OCI-LY7 (cell line): ENCODE data around the gene MAP2K1. TPM values are rescaled to one million over a fixed set of nuclear protein-coding genes. Genes with fewer than 3 reads are reported as not detected.

Experiments
- BruUV-seq: library from RNA; stranded (reverse); fragments of 400-500 nt; replicated peaks from 2 replicates; lab custom pipeline; 2021; lab: Mats Ljungman, UMichigan
- CTCF ChIA-PET: fragments of 300-600 bp; sonication (Branson Sonifier 250); formaldehyde crosslinking; loops from one replicate; lab custom pipeline; 2022; ENCODE audit warnings: antibody characterized with exemption; ENCODE audit not compliant: unreplicated experiment; lab: Charles Lee
- POLR2A ChIA-PET: fragments of 300-600 bp; sonication (Branson Sonifier 250); formaldehyde crosslinking; loops from one replicate; lab custom pipeline; 2022; ENCODE audit warnings: antibody characterized with exemption; lab: Charles Lee
- DNase-seq: peaks from one replicate; pipeline ENCODE4 v3.0.0-alpha.2; 2015; ENCODE audit warnings: low spot score
- H2AFZ ChIP-seq: fragments of 200-600 bp; sonication (generic), shearing (Covaris generic); 2 replicates; pipeline ENCODE4 v1.6.1; 2014; ENCODE audit warnings: mild to moderate bottlenecking, antibody characterized with exemption, low read length, moderate library complexity
- H3K27ac ChIP-seq: fragments of 200-600 bp; sonication (generic); 2 replicates; pipeline ENCODE4 v1.5.1; 2014; ENCODE audit warnings: mixed run types, low read depth, mild to moderate bottlenecking, moderate library complexity, low read length, inconsistent platforms; ENCODE audit not compliant: poor library complexity, severe bottlenecking
- H3K36me3 ChIP-seq: fragments of 200-600 bp; sonication (generic); 2 replicates; pipeline ENCODE4 v1.6.1; 2014; ENCODE audit warnings: mild to moderate bottlenecking, antibody characterized with exemption, low read length, moderate library complexity, mixed read lengths; ENCODE audit not compliant: insufficient read depth
- H3K4me1 ChIP-seq: fragments of 200-600 bp; sonication (generic); 2 replicates; pipeline ENCODE4 v1.5.1; 2014; ENCODE audit warnings: mild to moderate bottlenecking, low read length; ENCODE audit not compliant: insufficient read depth, poor library complexity, severe bottlenecking
- H3K4me2 ChIP-seq: fragments of 200-600 bp; sonication (generic); 2 replicates; pipeline ENCODE4 v1.6.1; 2014; ENCODE audit warnings: mild to moderate bottlenecking, low read length
- H3K4me3 ChIP-seq: fragments of 200-600 bp; sonication (generic); 2 replicates; pipeline ENCODE4 v1.5.1; 2014; ENCODE audit warnings: mild to moderate bottlenecking, low read depth, low read length; ENCODE audit not compliant: poor library complexity, severe bottlenecking
- H3K79me2 ChIP-seq: fragments of 200-600 bp; sonication (generic); 2 replicates; pipeline ENCODE4 v1.6.1; 2016; ENCODE audit warnings: low read depth, mild to moderate bottlenecking, low read length, moderate library complexity, mixed read lengths; ENCODE audit not compliant: insufficient read depth
- H3K9me2 ChIP-seq: fragments of 200-600 bp; sonication (generic); 2 replicates; pipeline ENCODE4 v1.6.1; 2016; ENCODE audit warnings: mild to moderate bottlenecking, low read length, mixed read lengths; ENCODE audit not compliant: insufficient read depth
- H3K9me3 ChIP-seq: fragments of 200-600 bp; sonication (generic); 2 replicates; pipeline ENCODE4 v1.6.1; 2014; ENCODE audit warnings: mild to moderate bottlenecking, mixed run types, low read length, mixed read lengths
- H4K20me1 ChIP-seq: fragments of 200-600 bp; sonication (generic); 2 replicates; pipeline ENCODE4 v1.6.1; 2014; ENCODE audit warnings: mild to moderate bottlenecking, antibody characterized with exemption, low read length, moderate library complexity, mixed read lengths; ENCODE audit not compliant: insufficient read depth
- CTCF ChIP-seq: fragments of 200-600 bp; sonication (generic); conservative IDR thresholded peaks from 2 replicates; pipeline ENCODE4 v1.5.1; 2014; ENCODE audit warnings: mild to moderate bottlenecking, antibody characterized with exemption, low read length, moderate library complexity, mixed read lengths
- EZH2phosphoT487 ChIP-seq: fragments of 200-600 bp; sonication (generic); IDR thresholded peaks from 2 replicates; pipeline ENCODE4 v1.6.1; 2018; ENCODE audit warnings: low read depth, borderline replicate concordance, mild to moderate bottlenecking, mixed run types, antibody characterized with exemption, low read length, moderate library complexity, mixed read lengths
- intact Hi-C: fragments of 100-400 bp; cut with micrococcal nuclease; formaldehyde crosslinking; loops from one replicate; pipeline ENCODE4 v1.10.0; 2022; ENCODE audit not compliant: unreplicated experiment
- total RNA-seq, 2 experiments: library from RNA; depleted of rRNA in 1 of 2; stranded (reverse); fragments of >200 nt in 1 of 2; shearing (Covaris generic) in 1 of 2; gene quantifications; 2 replicates each; pipeline ENCODE4 v1.2.3, GENCODE V29; 2014 to 2022

The MAP2K1 gene
- total RNA-seq, 2 experiments from 2014 or later, result 37.2 to 95.8 TPM

- Histone ChIP-seq H3K27ac (peak overlapping the region; percentile 83), H3K4me3 (peak overlapping the region; percentile 83), H3K79me2 (peaks cover 60% of the 10 kb centered on the region), H3K36me3 (peaks cover 18% of the 10 kb centered on the region; the same call in 1 of the 2 replicates), H3K9me3 (no peaks in the 10 kb centered on the region), H3K9me2 (no peaks in the 10 kb centered on the region), H2AFZ (no peak overlapping the region), H3K4me2 (peak overlapping the region; percentile 99), H3K4me1 (peaks cover 47% of the 10 kb centered on the region), H4K20me1 (peaks cover 13% of the 10 kb centered on the region; the same call in 1 of the 2 replicates)
- peak; percentile 67 for DNase-seq
- ChIA-PET POLR2A (interaction anchor here (0.6 to 1.8 kb wide), 12 partner anchors 8 to 242 kb away, joined by 3 to 9 read pairs (median 4); partner anchors contain the start of gene TIPIN), CTCF (interaction anchor here (0.7 to 1.2 kb wide), 2 partner anchors 13 to 112 kb away, joined by 3 read pairs; no protein-coding TSS in a partner anchor)
- intact Hi-C loops, result loop anchor here (1.0 kb wide), 1 partner anchor 93 kb away; no protein-coding TSS in a partner anchor
- no peak for TF ChIP-seq EZH2phosphoT487
- TF ChIP-seq CTCF, result peak; percentile 78
- BruUV-seq, result no TSS peak
Observed at GRCh38 chr15:66387163-66388042, 691 bp downstream of the MAP2K1 start.

GRCh38 chr15:66388043-66388363, 1.3 kb downstream of the MAP2K1 start:
- Histone ChIP-seq H3K79me2 (peaks cover 66% of the 10 kb centered on the region), H3K27ac (peak overlapping the region; percentile 83), H3K4me2 (peak overlapping the region; percentile 99), H3K9me3 (no peaks in the 10 kb centered on the region), H4K20me1 (peaks cover 16% of the 10 kb centered on the region), H3K4me1 (peaks cover 47% of the 10 kb centered on the region), H3K4me3 (peak overlapping the region; percentile 83), H3K9me2 (no peaks in the 10 kb centered on the region), H2AFZ (no peak overlapping the region), H3K36me3 (peaks cover 22% of the 10 kb centered on the region)
- TF ChIP-seq EZH2phosphoT487 (no peak), CTCF (peak; percentile 50)
- BruUV-seq, result no TSS peak
- CTCF ChIA-PET, result interaction anchor here (0.7 to 1.2 kb wide), 2 partner anchors 12 to 111 kb away, joined by 3 read pairs; no protein-coding TSS in a partner anchor
- DNase-seq, result peak; percentile 20
- POLR2A ChIA-PET, result interaction anchor here (0.7 to 1.6 kb wide), 9 partner anchors 15 to 116 kb away, joined by 3 to 7 read pairs (median 3); partner anchors contain the start of gene TIPIN
- intact Hi-C loops, result loop anchor here (1.0 kb wide), 1 partner anchor 94 kb away; no protein-coding TSS in a partner anchor
